MCF 10A (cell line): Measurements from ENCODE around the gene NOS2. TPM values are rescaled to one million over a fixed set of nuclear protein-coding genes. Genes with fewer than 3 reads are reported as not detected.
"Not testable (repeated sequence)": the region's sequence is repeated elsewhere in the genome, so short reads cannot be mapped to it uniquely, and the experiment has no call there.

Experiments
- BruUV-seq: library from RNA; stranded (reverse); fragments of 400-500 nt; replicated peaks from 2 replicates; lab custom pipeline; 2021; lab: Mats Ljungman, UMichigan
- CTCF ChIA-PET: fragments of 300-600 bp; sonication (Branson Sonifier 250); formaldehyde crosslinking; extraction: SDS; loops from one replicate; lab custom pipeline; 2021; ENCODE audit warnings: antibody characterized with exemption, inconsistent platforms; lab: Yijun Ruan, JAX
- POLR2A ChIA-PET: fragments of 300-600, 350-650 bp; sonication (Branson Sonifier 250); formaldehyde crosslinking; extraction: SDS; loops from one replicate; lab custom pipeline; 2020; ENCODE audit warnings: antibody characterized with exemption, inconsistent platforms; lab: Yijun Ruan, JAX
- DNase-seq: peaks from one replicate; pipeline ENCODE4 v3.0.0-alpha.2; 2018; ENCODE audit not compliant: unreplicated experiment
- H3K27ac Mint-ChIP-seq: one replicate; pipeline ENCODE4 v1.8.0; 2022; ENCODE audit warnings: mild to moderate bottlenecking, low read depth, mixed read lengths; ENCODE audit not compliant: unreplicated experiment
- H3K27me3 Mint-ChIP-seq: one replicate; pipeline ENCODE4 v1.8.0; 2022; ENCODE audit warnings: mixed read lengths; ENCODE audit not compliant: insufficient read depth, unreplicated experiment
- H3K36me3 Mint-ChIP-seq: one replicate; pipeline ENCODE4 v1.8.0; 2022; ENCODE audit warnings: mild to moderate bottlenecking, moderate library complexity, mixed read lengths; ENCODE audit not compliant: insufficient read depth, unreplicated experiment
- H3K4me1 Mint-ChIP-seq: one replicate; pipeline ENCODE4 v1.8.0; 2022; ENCODE audit warnings: mixed read lengths; ENCODE audit not compliant: insufficient read depth, unreplicated experiment
- H3K4me3 Mint-ChIP-seq: one replicate; pipeline ENCODE4 v1.8.0; 2022; ENCODE audit warnings: mild to moderate bottlenecking, moderate library complexity, mixed read lengths; ENCODE audit not compliant: unreplicated experiment
- H3K9me3 Mint-ChIP-seq: one replicate; pipeline ENCODE4 v1.8.0; 2022; ENCODE audit warnings: mixed read lengths; ENCODE audit not compliant: unreplicated experiment
- CTCF ChIP-seq: fragments of 200-600 bp; IDR thresholded peaks from one replicate; pipeline ENCODE4 v1.8.0; 2022; ENCODE audit warnings: antibody characterized with exemption, mild to moderate bottlenecking; ENCODE audit not compliant: unreplicated experiment
- intact Hi-C: fragments of 100-400 bp; cut with micrococcal nuclease; formaldehyde crosslinking; loops from 2 replicates; pipeline ENCODE4 v1.14.1; 2022
- total RNA-seq: library from RNA; stranded (reverse); gene quantifications from 2 replicates; pipeline ENCODE4 v1.2.3, GENCODE V29; 2022

Gene NOS2
- total RNA-seq, 1 experiment from 2014 or later = not detected

DNA sequence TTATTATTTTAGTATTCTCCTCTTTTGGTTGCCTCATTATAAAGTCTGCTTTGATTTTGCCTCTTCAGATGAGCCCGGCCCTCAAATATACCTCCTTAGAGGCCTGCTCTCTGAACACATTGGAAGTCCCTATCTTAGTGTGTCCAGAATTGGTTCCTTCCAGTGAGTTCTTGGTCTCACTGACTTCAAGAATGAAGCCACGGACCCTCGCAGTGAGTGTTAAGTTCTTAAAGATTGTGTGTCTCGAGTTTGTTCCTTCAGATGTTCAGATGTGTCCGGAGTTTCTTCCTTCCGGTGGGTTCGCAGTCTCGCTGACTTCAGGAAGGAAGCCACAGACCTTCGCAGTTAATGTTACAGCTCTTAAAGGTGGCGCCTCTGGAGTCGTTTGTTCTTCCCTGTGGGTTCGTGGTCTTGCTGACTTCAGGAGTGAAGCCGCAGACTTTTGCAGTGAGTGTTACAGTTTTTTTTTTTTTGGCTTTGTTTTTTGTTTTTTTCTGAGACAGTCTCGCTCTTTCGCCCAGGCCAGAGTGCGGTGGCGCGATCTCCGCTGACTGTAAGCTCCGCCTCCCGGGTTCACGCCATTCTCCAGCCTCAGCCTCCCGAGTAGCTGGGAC, 45.8 kb upstream of the NOS2 start:
- Mint-ChIP-seq H3K4me3 (no peak overlapping the region), H3K4me1 (peaks cover 2% of the 10 kb centered on the region), H3K27me3 (peaks cover 19% of the 10 kb centered on the region), H3K27ac (no peak overlapping the region), H3K9me3 (no peaks in the 10 kb centered on the region), H3K36me3 (no peaks in the 10 kb centered on the region)
- no peak for DNase-seq
- ChIA-PET POLR2A (no interaction called here), CTCF (interaction anchor here (0.6 to 2.2 kb wide), 5 partner anchors 29 to 369 kb away, joined by 3 to 11 read pairs (median 3); no protein-coding TSS in a partner anchor)
- BruUV-seq = no TSS peak
- intact Hi-C loops = no loop called here
- no peak for TF ChIP-seq CTCF

GRCh38 chr17:27845264-27846041, 45.1 kb upstream of the NOS2 start:
- ChIA-PET POLR2A (interaction anchor here (0.7 kb wide), 1 partner anchor 38 kb away, joined by 3 read pairs; no protein-coding TSS in a partner anchor), CTCF (interaction anchor here (0.6 to 2.2 kb wide), 3 partner anchors 29 to 40 kb away, joined by 3 to 11 read pairs (median 4); no protein-coding TSS in a partner anchor)
- Mint-ChIP-seq H3K36me3 (no peaks in the 10 kb centered on the region), H3K4me1 (peaks cover 9% of the 10 kb centered on the region), H3K27ac (no peak overlapping the region), H3K9me3 (no peaks in the 10 kb centered on the region), H3K27me3 (peaks cover 19% of the 10 kb centered on the region), H3K4me3 (no peak overlapping the region)
- no TSS peak for BruUV-seq
- no peak for DNase-seq
- intact Hi-C loops = no loop called here
- TF ChIP-seq CTCF = no peak

GRCh38 chr17:27840688-27841087, 40.4 kb upstream of the NOS2 start:
- DNase-seq = peak; percentile 19
- ChIA-PET POLR2A (interaction anchor here (0.7 kb wide), 1 partner anchor 457 kb away, joined by 3 read pairs; no protein-coding TSS in a partner anchor), CTCF (interaction anchor here (0.6 kb wide), 1 partner anchor 52 kb away, joined by 3 read pairs; no protein-coding TSS in a partner anchor)
- no TSS peak for BruUV-seq
- Mint-ChIP-seq H3K4me3 (no peak overlapping the region), H3K9me3 (no peaks in the 10 kb centered on the region), H3K36me3 (no peaks in the 10 kb centered on the region), H3K27me3 (no peaks in the 10 kb centered on the region), H3K27ac (no peak overlapping the region), H3K4me1 (peaks cover 10% of the 10 kb centered on the region)
- no peak for TF ChIP-seq CTCF
- intact Hi-C loops = no loop called here

GRCh38 chr17:27840406-27840678, 40.0 kb upstream of the NOS2 start:
- intact Hi-C loops, H3K36me3 Mint-ChIP-seq, DNase-seq, H3K27me3 Mint-ChIP-seq, H3K4me1 Mint-ChIP-seq, H3K27ac Mint-ChIP-seq, H3K9me3 Mint-ChIP-seq, H3K4me3 Mint-ChIP-seq, POLR2A ChIA-PET, BruUV-seq: not testable (repeated sequence)
- CTCF ChIA-PET = interaction anchor here (0.6 kb wide), 1 partner anchor 52 kb away, joined by 3 read pairs; no protein-coding TSS in a partner anchor

- CTCF ChIA-PET, intact Hi-C loops: not testable (repeated sequence)
Measured at GRCh38 chr17:27839571-27840405, 39.5 kb upstream of the NOS2 start.

GRCh38 chr17:27838607-27839006, 38.3 kb upstream of the NOS2 start:
- not testable (repeated sequence) for H3K27ac Mint-ChIP-seq, BruUV-seq, H3K27me3 Mint-ChIP-seq

More at GRCh38 chr17:27839571-27840405, 39.5 kb upstream of the NOS2 start:
- BruUV-seq, H3K4me1 Mint-ChIP-seq, H3K27ac Mint-ChIP-seq, H3K9me3 Mint-ChIP-seq, H3K36me3 Mint-ChIP-seq, H3K27me3 Mint-ChIP-seq, H3K4me3 Mint-ChIP-seq, POLR2A ChIA-PET: not testable (repeated sequence)
- peak; percentile 27 for DNase-seq

More at GRCh38 chr17:27838607-27839006, 38.3 kb upstream of the NOS2 start:
- POLR2A ChIA-PET, H3K36me3 Mint-ChIP-seq, H3K4me3 Mint-ChIP-seq, DNase-seq, H3K4me1 Mint-ChIP-seq, CTCF ChIA-PET, intact Hi-C loops, H3K9me3 Mint-ChIP-seq: not testable (repeated sequence)
